Measurements from ENCODE around the gene GTPBP6. TPM values are rescaled to one million over a fixed set of nuclear protein-coding genes. Genes with fewer than 3 reads are reported as not detected.
"Not testable (repeated sequence)": the region's sequence is repeated elsewhere in the genome, so short reads cannot be mapped to it uniquely, and the experiment has no call there.

GTPBP6 gene
- total RNA-seq, 1 donor from 2014 or later, result 47.2 TPM

DNA sequence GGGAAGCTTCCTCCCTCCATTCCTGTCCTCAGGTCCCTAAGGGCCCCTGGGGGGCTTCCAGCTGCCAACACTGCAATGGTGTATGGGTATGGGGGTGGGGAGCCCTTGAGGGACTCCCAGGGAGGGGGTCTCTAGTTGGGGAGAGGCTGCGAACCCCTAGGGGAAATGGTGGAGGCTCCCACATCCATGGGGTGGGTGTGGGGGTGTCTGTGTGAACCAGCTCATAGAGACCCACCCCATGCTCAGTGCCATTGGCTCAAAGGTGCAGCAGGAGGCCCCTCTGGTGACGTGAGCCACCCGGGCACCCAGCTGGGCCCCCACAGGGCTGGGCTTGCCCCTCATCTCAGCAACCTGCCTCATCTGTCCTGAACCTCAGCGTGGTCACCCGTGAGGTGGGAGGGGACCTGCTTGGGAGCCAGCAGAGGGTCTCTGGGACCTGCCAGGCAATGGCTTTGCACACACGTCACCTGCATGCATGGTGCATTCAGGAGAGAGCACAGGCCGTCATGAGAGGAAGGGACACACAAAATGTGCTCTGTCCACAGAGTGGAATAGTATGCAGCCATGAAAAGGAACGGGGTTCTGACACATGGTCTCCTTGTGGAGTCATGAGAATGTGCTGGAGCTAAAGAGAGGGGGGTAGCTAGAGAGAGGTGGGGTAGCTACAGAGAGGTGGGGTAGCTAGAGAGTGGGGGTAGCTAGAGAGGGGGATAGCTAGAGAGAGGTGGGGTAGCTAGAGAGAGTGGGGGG, 60.1 kb downstream of the GTPBP6 start:
- Mint-ChIP-seq H3K36me3 (ENCODE audit: low read depth, unreplicated experiment) (peaks cover 6% of the 10 kb centered on the region), H3K4me3 (ENCODE audit: unreplicated experiment) (no peak overlapping the region), H3K27ac (ENCODE audit: unreplicated experiment) (no peak overlapping the region), H3K27me3 (ENCODE audit: unreplicated experiment) (peaks cover 9% of the 10 kb centered on the region), H3K4me1 (ENCODE audit: unreplicated experiment) (no peaks in the 10 kb centered on the region), H3K9me3 (ENCODE audit: unreplicated experiment) (peaks cover 15% of the 10 kb centered on the region)
- no peak for DNase-seq (ENCODE audit: low spot score)
- TF ChIP-seq, protein P1, sequence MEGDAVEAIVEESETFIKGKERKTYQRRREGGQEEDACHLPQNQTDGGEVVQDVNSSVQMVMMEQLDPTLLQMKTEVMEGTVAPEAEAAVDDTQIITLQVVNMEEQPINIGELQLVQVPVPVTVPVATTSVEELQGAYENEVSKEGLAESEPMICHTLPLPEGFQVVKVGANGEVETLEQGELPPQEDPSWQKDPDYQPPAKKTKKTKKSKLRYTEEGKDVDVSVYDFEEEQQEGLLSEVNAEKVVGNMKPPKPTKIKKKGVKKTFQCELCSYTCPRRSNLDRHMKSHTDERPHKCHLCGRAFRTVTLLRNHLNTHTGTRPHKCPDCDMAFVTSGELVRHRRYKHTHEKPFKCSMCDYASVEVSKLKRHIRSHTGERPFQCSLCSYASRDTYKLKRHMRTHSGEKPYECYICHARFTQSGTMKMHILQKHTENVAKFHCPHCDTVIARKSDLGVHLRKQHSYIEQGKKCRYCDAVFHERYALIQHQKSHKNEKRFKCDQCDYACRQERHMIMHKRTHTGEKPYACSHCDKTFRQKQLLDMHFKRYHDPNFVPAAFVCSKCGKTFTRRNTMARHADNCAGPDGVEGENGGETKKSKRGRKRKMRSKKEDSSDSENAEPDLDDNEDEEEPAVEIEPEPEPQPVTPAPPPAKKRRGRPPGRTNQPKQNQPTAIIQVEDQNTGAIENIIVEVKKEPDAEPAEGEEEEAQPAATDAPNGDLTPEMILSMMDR (IDR thresholded peaks at IDR 0.05; ENCODE audit: unreplicated experiment), result no peak

DNA sequence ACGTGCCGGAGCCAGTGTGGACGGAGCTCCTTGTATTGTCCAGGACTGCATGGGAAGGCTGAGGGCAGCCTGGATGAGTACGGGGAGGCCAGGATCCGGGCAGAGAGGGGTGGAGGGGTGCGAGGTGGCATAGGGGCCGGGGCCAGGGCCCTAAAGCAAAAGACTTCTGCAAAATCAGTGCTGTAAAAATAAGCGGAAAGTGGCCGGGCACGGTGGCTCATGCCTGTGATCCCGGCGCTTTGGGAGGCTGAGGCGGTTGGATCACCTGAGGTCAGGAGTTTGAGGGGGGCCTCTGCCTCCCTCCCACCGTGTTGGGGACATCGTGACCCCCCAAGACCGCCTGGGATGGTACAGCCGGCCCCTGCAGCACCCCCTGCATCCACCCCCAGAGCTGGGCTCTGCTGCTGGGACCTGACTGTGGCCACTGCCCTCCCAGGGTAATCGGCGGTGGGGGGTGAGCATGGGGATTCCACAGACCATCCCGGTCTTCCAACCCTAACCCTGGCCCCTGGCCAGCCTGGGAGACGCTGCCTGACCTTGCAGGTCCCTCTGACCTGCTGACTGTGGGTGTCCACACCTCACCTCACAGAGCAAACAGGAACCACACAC, 60.8 kb downstream of the GTPBP6 start:
- Mint-ChIP-seq H3K4me1 (ENCODE audit: unreplicated experiment) (no peaks in the 10 kb centered on the region), H3K27ac (ENCODE audit: unreplicated experiment) (no peak overlapping the region), H3K27me3 (ENCODE audit: unreplicated experiment) (peaks cover 11% of the 10 kb centered on the region), H3K4me3 (ENCODE audit: unreplicated experiment) (no peak overlapping the region), H3K9me3 (ENCODE audit: unreplicated experiment) (peaks cover 18% of the 10 kb centered on the region), H3K36me3 (ENCODE audit: low read depth, unreplicated experiment) (peaks cover 6% of the 10 kb centered on the region)
- TF ChIP-seq, protein P1 (IDR thresholded peaks at IDR 0.05; ENCODE audit: unreplicated experiment), result no peak
- DNase-seq (ENCODE audit: low spot score), result no peak

- not testable (repeated sequence) for H3K27ac Mint-ChIP-seq (ENCODE audit: unreplicated experiment)
Measured at GRCh38 chrX:257054-257453, 61.5 kb downstream of the GTPBP6 start.

GRCh38 chrX:255923-256331, 62.7 kb downstream of the GTPBP6 start:
- TF ChIP-seq, protein P1 (IDR thresholded peaks at IDR 0.05; ENCODE audit: unreplicated experiment), result no peak
- H3K4me3 Mint-ChIP-seq (ENCODE audit: unreplicated experiment), result no peak overlapping the region
- H3K27me3 Mint-ChIP-seq (ENCODE audit: unreplicated experiment), result peaks cover 20% of the 10 kb centered on the region
- peaks cover 19% of the 10 kb centered on the region for H3K36me3 Mint-ChIP-seq (ENCODE audit: low read depth, unreplicated experiment)
- no peak for DNase-seq (ENCODE audit: low spot score)
- H3K27ac Mint-ChIP-seq (ENCODE audit: unreplicated experiment), result no peak overlapping the region
- no peaks in the 10 kb centered on the region for H3K4me1 Mint-ChIP-seq (ENCODE audit: unreplicated experiment)
- peaks cover 28% of the 10 kb centered on the region for H3K9me3 Mint-ChIP-seq (ENCODE audit: unreplicated experiment)

More at GRCh38 chrX:257054-257453, 61.5 kb downstream of the GTPBP6 start:
- not testable (repeated sequence) for H3K4me3 Mint-ChIP-seq (ENCODE audit: unreplicated experiment); H3K4me1 Mint-ChIP-seq (ENCODE audit: unreplicated experiment); DNase-seq (ENCODE audit: low spot score)
- Mint-ChIP-seq H3K27me3 (ENCODE audit: unreplicated experiment) (peaks cover 18% of the 10 kb centered on the region), H3K9me3 (ENCODE audit: unreplicated experiment) (peaks cover 25% of the 10 kb centered on the region), H3K36me3 (ENCODE audit: low read depth, unreplicated experiment) (peaks cover 13% of the 10 kb centered on the region)

Other genes with a start within 250 kb of the GTPBP6 start
- 21.7 TPM for gene PLCXD1, start 37.4 kb downstream of the GTPBP6 start, total RNA-seq (ENCODE audit: unreplicated experiment)
- gene PPP2R3B, start 68.1 kb upstream of the GTPBP6 start, total RNA-seq (ENCODE audit: unreplicated experiment), result 44.0 TPM